ENCODE results near the gene SIRT5. TPM values are rescaled to one million over a fixed set of nuclear protein-coding genes. Genes with fewer than 3 reads are reported as not detected.
A peak's percentile ranks its signal among the peaks of the same experiment; 100 is the strongest.

The SIRT5 gene
- total RNA-seq, 2 donors from 2014 or later = 10.2 to 11.2 TPM

DNA sequence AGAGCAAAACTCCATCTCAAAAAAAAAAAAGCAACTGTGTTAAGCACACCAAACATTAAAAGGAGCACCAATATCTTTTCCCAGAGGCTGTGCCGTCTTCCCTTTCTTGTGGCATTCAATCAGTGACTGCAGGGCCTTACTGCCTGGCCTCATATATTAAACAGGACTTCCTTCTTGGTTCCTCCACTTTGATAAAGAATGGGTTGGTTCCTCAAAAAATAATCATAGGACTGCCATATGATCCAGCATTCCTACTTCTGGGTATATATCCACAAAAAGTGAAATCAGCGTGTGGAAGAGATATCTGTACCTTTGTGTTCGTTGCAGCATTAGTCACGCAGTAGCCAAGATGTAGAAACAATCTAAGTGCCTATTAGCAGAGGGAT, 46.7 kb upstream of the SIRT5 start:
- no peaks in the 10 kb centered on the region for H3K36me3 ChIP-seq (replicated peaks in 1 of 2; ENCODE audit: insufficient read depth in 1 of 2, low read depth in 2 of 2)
- TF ChIP-seq POLR2A (IDR thresholded peaks at IDR 0.05) (no peak), CTCF (IDR thresholded peaks at IDR 0.05) (no peak)
- H3K27me3 ChIP-seq = no peaks in the 10 kb centered on the region
- intact Hi-C loops (cut with DNase I) = no loop called here
- WGBS, 2 donors = 83 to 85% methylated on average over 4 of the region's 4 CpGs
- no peak overlapping the region for H3K4me3 ChIP-seq
- H3K9me3 ChIP-seq = no peaks in the 10 kb centered on the region
- no peak for DNase-seq
- peak overlapping the region in 1 of 4 donors; percentile 24 for H3K27ac ChIP-seq
- no peak for ATAC-seq
- H3K4me1 ChIP-seq = no peaks in the 10 kb centered on the region

DNA sequence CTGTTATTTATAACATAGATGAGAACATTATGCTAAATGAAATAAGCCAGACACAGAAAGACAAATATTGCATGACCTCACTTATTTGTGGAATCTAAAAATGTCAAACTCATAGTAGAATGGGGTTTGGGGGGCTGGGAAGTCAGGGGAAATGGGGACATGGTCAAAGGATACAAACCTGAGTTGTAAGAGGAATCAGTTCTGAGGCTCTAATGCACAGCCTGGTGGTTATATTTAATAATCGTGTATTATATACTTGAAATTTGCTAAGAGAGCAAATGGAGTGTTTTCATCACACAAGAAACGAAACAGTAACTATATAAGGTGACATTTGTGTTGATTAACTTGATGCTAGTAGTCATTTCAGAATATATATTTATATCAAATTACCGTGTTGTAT, 46.2 kb upstream of the SIRT5 start:
- 45 to 62% methylated on average over 3 of the region's 3 CpGs for WGBS, 2 donors
- H3K4me3 ChIP-seq = no peak overlapping the region
- no peaks in the 10 kb centered on the region for H3K9me3 ChIP-seq
- H3K36me3 ChIP-seq (replicated peaks in 1 of 2; ENCODE audit: insufficient read depth in 1 of 2, low read depth in 2 of 2) = no peaks in the 10 kb centered on the region
- H3K27ac ChIP-seq = no peak overlapping the region
- no peak for TF ChIP-seq POLR2A (IDR thresholded peaks at IDR 0.05)
- peak in 2 of 7 experiments; percentile 10 to 35 for TF ChIP-seq CTCF (IDR thresholded peaks at IDR 0.05)
- ATAC-seq (no peak), DNase-seq (no peak)
- H3K4me1 ChIP-seq = no peaks in the 10 kb centered on the region
- intact Hi-C loops (cut with DNase I) = no loop called here
- H3K27me3 ChIP-seq = no peaks in the 10 kb centered on the region

DNA sequence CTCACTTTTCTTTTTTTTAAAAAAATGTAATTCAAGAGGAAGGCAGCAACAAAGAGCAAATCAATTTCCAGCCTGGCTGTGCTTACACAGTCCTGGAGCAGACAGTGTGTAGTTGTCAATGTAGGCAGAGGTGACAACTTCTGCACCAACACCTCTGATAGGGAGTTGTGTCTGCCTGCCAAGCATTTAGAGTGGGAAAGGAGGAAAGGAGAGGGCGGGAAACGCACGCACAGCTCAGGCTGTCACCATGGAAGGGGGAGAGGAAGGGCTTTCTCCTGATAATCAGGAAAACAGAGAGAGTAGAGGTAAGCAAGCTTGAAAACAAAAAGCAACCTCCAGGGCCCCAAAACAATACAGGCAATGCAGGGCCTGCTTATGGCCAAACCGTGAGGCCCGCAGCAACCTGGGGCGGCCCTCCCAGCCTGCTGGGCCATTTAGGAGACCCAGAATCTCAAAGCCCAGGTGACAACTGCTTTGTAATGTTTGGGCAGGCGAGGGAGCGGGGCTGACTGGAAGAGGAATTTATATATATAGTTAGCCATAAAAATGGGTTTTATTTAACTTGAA, 45.5 kb upstream of the SIRT5 start:
- Histone ChIP-seq H3K4me3 (no peak overlapping the region), H3K27me3 (no peaks in the 10 kb centered on the region), H3K36me3 (replicated peaks in 1 of 2; ENCODE audit: insufficient read depth in 1 of 2, low read depth in 2 of 2) (no peaks in the 10 kb centered on the region), H3K27ac (no peak overlapping the region), H3K9me3 (no peaks in the 10 kb centered on the region), H3K4me1 (no peaks in the 10 kb centered on the region)
- WGBS, 2 donors = 81 to 86% methylated on average over 7 of the region's 8 CpGs
- no peak for DNase-seq
- intact Hi-C loops (cut with DNase I) = no loop called here
- no peak for TF ChIP-seq CTCF (IDR thresholded peaks at IDR 0.05)
- no peak for TF ChIP-seq POLR2A (IDR thresholded peaks at IDR 0.05)
- no peak for ATAC-seq

DNA sequence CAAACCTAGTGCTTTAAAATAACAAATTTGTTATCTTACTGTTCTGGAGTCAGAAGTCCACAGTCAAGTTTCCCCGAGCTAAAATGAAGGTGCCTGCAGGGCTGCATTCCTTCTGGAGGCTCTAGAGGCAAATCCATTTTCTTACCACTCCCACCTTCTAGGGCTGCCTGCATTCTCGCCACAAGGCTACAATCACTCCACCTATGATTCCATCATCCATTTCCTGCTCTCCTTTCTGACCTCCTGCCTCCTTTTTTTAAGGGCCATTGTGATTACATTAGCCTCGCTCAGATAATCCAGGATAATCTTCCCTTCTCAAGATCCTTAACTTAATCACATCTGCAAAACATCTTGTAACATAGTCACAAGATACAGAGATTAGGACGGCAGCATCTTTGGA, 42.4 kb upstream of the SIRT5 start:
- TF ChIP-seq CTCF (IDR thresholded peaks at IDR 0.05) (no peak), POLR2A (IDR thresholded peaks at IDR 0.05) (no peak)
- Histone ChIP-seq H3K4me1 (no peaks in the 10 kb centered on the region), H3K27ac (no peak overlapping the region), H3K9me3 (no peaks in the 10 kb centered on the region), H3K4me3 (no peak overlapping the region), H3K36me3 (replicated peaks in 1 of 2; ENCODE audit: insufficient read depth in 1 of 2, low read depth in 2 of 2) (no peaks in the 10 kb centered on the region), H3K27me3 (no peaks in the 10 kb centered on the region)
- DNase-seq (no peak), ATAC-seq (no peak)
- intact Hi-C loops (cut with DNase I) = no loop called here
- 61 to 62% methylated on average over 4 of the region's 4 CpGs for WGBS, 2 donors

DNA sequence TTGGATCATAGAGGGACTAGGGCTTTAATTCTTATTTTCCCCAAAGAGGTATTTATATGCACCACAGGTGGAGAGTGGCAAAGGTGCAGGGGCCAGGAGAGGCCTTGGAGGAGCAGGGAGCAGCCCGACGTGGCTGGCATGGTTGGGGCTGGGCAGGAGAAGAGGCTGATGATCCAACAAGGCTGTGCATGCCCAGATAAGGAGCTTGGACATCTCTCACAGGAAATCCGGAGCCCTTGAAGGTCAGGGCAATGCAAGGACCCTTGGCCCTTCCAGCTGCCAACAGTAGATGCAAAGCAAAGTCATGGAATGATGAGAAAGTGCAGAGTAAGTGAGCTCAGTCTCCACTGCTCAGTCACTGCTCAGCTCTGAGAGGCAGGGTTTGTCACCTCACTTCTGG, 39.9 kb upstream of the SIRT5 start:
- no peak overlapping the region for H3K4me3 ChIP-seq
- H3K9me3 ChIP-seq = no peaks in the 10 kb centered on the region
- TF ChIP-seq POLR2A (IDR thresholded peaks at IDR 0.05) = no peak
- TF ChIP-seq CTCF (IDR thresholded peaks at IDR 0.05) = no peak
- ATAC-seq (no peak), DNase-seq (no peak)
- no peaks in the 10 kb centered on the region for H3K4me1 ChIP-seq
- intact Hi-C loops (cut with DNase I) = no loop called here
- WGBS, 2 donors = 52 to 87% methylated on average over 3 of the region's 3 CpGs
- H3K27ac ChIP-seq = no peak overlapping the region
- H3K36me3 ChIP-seq (replicated peaks in 1 of 2; ENCODE audit: insufficient read depth in 1 of 2, low read depth in 2 of 2) = no peaks in the 10 kb centered on the region
- no peaks in the 10 kb centered on the region for H3K27me3 ChIP-seq

Data from body of pancreas (tissue), 4 donors.